HG02885 (cell line): ENCODE measurements around the gene TEX50.
"Not testable (repeated sequence)": the region's sequence is repeated elsewhere in the genome, so short reads cannot be mapped to it uniquely, and the experiment has no call there.

Experiments used
- ATAC-seq: cut with Tn5 transposase; IDR thresholded peaks from one replicate; pipeline ENCODE4 v1.9.1; 2021; ENCODE audit warnings: mild to moderate bottlenecking; ENCODE audit not compliant: unreplicated experiment, poor library complexity

The TEX50 gene

DNA sequence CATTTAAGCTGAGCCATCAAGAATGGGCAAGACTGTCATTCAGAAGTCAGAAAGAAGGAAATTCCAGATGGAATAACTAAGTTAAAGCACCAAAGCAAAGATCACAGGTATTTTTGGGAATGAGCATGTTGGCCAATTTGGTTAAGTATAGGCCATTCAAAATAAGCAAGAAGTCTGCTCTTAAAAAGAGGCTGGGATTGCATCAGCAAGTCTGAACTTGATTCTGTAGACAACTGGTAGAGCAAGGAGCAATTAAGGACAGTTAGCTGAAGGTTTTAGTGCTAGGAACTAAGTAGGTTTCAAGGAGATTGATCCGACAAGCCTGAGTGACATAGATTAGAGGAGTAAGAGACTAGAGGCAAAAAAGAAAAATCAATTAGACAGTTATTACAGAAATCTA, 26.1 kb downstream of the TEX50 start:
- no peak for ATAC-seq

DNA sequence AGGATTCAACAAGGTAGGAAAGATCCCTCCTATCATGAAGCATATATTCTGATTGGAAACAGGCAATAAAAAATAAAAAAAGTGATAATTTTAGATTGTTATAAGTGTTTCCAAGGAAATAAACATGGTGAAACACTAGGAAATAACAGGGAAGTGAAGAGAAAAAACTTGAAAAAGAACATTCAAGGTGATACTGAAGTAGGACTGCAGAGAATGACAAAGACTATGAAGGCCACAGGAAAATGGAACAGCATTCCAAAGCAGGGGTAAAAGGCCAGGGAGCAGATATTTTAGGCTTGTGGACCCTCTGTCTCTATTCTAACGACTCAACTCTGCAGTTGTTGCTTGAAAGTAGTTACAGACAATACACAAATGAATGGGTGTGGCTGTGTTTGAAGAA, 26.6 kb downstream of the TEX50 start:
- no peak for ATAC-seq

DNA sequence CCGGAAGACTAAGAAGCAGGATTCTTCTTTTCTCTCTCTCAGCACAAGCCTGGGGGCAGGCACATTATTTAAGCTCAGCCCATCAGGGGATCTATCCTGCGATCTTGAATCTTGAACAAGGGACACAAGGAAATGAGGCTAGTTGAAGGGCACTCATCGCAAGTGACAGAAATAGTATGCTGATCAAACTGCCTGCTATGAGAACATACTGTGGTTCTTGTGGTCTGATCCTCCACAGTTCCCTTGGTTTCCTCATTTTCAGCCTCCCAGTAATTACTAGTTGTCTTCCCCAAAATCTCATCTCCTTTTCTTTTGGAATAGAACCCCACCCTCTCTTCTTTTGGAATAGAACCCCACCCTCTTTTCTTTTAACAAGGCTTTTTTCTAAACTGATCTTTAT, 28.0 kb downstream of the TEX50 start:
- ATAC-seq, result no peak

DNA sequence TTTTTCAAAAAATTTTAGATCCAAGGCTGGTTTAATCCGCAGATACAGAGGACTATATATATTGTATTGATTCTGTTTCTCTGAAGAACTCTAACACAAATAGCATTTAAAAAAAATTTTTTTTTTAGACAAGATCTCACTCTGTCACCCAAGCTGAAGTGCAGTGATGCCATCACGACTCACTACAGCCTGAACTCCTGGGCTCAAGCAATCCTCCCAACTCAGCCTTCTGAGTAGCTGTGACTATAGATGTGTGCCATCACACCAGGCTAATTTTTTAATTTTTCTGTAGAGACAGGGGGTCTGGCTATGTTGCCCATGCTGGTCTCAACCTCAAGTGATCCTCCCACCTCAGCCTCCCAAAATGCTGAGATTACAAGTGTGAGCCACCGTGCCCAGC, 31.5 kb downstream of the TEX50 start:
- no peak for ATAC-seq

DNA sequence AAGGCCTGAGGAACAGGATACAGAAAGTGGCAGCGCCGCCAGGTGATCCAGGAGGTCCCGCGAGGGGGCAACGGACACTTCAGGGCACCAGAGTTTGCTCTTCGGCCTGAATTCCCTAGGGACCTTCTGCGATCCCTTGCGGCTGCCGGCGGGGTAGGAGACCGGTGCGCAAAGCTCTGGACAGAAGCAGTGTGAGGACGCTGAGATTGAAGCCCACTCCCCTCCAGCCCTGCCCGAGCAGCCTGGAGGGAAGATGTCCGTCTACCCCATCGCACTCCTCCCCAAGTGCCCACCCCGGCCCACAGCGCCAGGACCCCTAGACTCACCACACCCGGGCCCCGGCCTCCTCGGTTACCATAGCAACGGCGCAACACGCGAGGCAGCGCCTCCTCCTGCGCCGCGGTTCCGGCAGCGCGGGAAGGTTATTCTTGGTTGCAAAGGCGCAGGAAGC, 34.4 kb downstream of the TEX50 start, which contains the start of gene ANKRD45:
ANKRD45 (minus strand) TSS at position 361 of the 451 bp plus-strand sequence. CDS start 10,433 bp downstream, outside the sequence.
- no peak for ATAC-seq

DNA sequence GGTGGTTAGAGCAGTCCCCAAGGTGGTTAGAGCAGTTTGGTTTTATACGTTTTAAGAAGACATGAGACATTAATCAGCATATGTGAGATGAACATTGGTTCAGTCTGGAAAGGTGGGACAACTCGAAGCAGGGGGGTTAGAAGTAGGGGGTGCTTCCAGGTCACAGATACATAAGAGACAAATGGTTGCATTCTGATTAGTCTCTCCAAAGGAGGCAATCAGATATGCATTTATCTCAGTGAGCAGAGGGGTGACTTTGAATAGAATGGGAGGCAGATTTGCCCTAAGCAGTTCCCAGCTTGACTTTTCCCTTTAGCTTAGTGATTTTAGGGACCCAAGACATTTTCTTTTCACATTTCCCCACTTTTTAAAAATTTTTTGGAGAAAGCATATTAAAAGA, 39.4 kb downstream of the TEX50 start:
- not testable (repeated sequence) for ATAC-seq

DNA sequence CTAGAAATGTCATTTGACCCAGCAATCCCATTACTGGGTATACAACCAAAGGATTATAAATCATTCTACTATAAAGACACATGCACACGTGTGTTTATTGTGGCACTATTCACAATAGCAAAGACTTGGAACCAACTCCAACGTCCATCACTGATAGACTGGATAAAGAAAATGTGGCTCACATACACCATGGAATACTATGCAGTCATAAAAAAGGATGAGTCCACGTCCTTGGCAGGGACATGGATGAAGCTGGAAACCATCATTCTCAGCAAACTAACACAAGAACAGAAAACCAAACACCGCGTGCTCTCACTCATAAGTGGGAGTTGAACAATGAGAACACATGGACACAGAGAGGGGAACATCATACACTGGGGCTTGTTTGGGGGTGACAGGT, 45.0 kb downstream of the TEX50 start:
- not testable (repeated sequence) for ATAC-seq

DNA sequence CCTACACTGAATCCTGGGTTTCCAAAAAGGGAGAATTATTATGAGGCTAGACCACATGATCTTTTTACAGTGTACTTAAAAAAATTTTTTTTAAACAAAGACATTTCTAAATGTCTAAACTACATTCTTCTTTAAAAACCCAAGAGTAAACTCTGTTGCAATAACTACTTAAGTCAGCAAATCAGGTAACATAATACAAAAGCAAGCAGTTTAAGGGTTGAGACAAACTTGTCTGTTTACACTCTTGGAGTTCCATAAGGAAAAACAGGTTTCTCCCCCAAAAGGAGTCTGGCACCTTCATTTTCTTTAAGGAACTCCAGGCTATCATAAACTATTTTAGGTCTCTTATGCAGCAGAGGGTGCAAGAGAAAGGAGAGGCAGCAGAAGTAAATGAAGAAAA, 47.0 kb downstream of the TEX50 start:
- ATAC-seq, result no peak

DNA sequence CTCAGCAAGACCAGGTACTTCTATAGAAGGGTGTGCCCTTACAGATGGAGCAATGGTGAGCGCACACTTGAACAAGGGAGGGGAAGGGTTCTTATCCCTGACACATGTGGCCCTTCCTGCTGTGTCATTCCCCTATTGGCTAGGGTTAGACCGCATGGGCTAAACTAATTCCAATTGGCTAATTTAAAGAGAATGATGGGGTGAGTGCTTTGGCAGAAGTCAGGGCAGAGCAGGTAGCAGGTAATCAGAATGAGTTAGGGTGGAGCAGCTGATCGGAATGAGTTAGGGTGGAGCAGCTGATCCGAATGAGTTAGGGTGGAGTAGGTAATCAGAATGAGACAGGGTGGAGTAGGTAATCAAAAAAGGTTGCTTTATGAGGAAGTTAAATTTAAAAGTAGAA, 48.7 kb downstream of the TEX50 start:
- ATAC-seq, result not testable (repeated sequence)

DNA sequence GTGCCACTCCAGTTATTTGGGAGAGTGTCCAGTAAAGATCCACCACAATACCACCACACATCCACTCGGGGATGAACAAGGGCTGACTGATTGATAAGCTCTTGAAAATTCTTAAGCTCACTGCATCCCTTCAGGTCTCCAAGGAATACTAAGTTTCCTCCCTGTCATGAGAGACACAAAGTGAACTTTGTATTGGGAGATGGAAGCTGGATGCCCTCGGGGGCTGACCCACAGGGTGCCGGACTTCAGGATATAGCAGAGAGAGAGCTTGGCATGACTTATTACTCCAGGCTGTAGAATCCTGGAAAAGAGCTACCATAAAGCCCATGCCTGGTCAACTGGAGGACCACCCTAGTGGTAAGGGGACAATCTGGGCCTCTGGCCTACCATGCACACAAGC, 50.0 kb downstream of the TEX50 start:
- ATAC-seq, result not testable (repeated sequence)
